H1 (cell line): Measurements from ENCODE around the gene MTX2. TPM values are rescaled to one million over a fixed set of nuclear protein-coding genes. Genes with fewer than 3 reads are reported as not detected.

ENCODE experiments used
- JUN ChIP-seq: IDR thresholded peaks from 2 replicates; pipeline ENCODE4 v1.6.1; 2011; ENCODE audit warnings: low read depth, mild to moderate bottlenecking, improper control_type of control experiment, low read length
- RFX5 ChIP-seq: IDR thresholded peaks from 2 replicates; pipeline ENCODE4 v1.6.1; 2011; ENCODE audit warnings: low read depth, low read length, improper control_type of control experiment, borderline replicate concordance
- polyA plus RNA-seq, 7 experiments: library from polyadenylated mRNA; depleted of rRNA in 3 of 7; stranded (reverse) in 5 of 7; unstranded in 2 of 7; fragments of >200 nt in 5 of 7; fragments of 200-250 nt in 2 of 7; gene quantifications; 1 replicate in 5 of 7; 2 replicates in 1 of 7; 4 replicates in 1 of 7; pipeline versions ENCODE4 v1.2.1 to v1.2.3, GENCODE V29; 2011 to 2013; ENCODE audit warnings: missing spikeins in 2 of 7, mixed read lengths in 2 of 7
- total RNA-seq: library from RNA; stranded (reverse); fragmentation: NEBNext Ultra II Directional; extraction: Animal tissue kit (Norgen Biotek cat#: 25700); gene quantifications from 2 replicates; pipeline ENCODE4 v1.2.1, GENCODE V29; 2021

The MTX2 gene
- total and polyA plus RNA-seq, 2 of the 8 experiments (the other 6 are each of a cell fraction or from before 2014, with no cell fraction given), result 33.5 to 38.3 TPM

DNA sequence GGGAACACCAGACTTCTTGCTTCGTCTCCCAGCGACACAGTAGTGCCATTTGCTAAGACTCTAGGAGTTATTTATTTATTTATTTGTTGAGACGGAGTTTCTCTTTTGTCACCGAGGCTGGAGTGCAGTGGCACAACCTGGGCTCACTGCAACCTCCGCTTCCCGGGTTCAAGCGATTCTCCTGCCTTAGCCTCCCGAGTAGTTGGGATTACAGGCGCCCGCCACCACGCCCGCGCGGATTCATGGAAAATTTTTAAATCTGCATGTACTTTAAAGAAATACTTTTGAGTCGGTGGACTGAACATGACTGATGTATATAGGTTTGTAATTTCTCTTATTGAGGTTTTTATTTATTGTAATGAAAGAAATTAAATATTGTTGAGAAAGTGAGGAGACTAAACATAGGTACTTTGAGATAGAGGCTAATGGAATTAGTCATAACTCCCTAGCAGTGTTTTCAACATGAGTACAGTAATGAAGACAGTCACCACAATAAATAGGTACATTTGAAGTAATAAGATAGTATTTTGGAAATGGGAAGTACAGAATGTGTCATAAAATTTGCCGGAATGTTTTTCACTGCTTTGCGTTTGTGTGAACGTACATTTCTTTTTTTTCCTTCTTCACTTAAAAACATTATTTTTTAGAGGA lies 983 bp downstream of the MTX2 start (continued):
- TF ChIP-seq JUN (no peak), RFX5 (no peak)
